ENCODE measurements around the gene PRSS2.

The PRSS2 gene

DNA sequence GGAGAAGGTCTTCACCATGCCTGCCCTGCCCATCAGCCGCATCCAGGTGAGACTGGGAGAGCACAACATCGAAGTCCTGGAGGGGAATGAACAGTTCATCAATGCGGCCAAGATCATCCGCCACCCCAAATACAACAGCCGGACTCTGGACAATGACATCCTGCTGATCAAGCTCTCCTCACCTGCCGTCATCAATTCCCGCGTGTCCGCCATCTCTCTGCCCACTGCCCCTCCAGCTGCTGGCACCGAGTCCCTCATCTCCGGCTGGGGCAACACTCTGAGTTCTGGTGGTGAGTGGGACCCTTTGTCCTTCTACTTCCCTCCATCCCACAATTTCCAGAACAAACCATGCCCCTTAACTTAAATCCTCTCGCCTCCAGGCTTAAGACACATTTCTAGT lies 2.5 kb downstream of the PRSS2 start:
- no peak for TF ChIP-seq SIN3A (IDR thresholded peaks at IDR 0.05; ENCODE audit: borderline replicate concordance, insufficient read depth, low read length)
- no peak for TF ChIP-seq FOXP2 (optimal IDR thresholded peaks at IDR 0.05; ENCODE audit: borderline replicate concordance, extremely low read depth, extremely low read length, insufficient read depth)
- no peak for TF ChIP-seq TAF1 (IDR thresholded peaks at IDR 0.05; ENCODE audit: borderline replicate concordance, insufficient read depth, low read length)
- TF ChIP-seq, protein P1, sequence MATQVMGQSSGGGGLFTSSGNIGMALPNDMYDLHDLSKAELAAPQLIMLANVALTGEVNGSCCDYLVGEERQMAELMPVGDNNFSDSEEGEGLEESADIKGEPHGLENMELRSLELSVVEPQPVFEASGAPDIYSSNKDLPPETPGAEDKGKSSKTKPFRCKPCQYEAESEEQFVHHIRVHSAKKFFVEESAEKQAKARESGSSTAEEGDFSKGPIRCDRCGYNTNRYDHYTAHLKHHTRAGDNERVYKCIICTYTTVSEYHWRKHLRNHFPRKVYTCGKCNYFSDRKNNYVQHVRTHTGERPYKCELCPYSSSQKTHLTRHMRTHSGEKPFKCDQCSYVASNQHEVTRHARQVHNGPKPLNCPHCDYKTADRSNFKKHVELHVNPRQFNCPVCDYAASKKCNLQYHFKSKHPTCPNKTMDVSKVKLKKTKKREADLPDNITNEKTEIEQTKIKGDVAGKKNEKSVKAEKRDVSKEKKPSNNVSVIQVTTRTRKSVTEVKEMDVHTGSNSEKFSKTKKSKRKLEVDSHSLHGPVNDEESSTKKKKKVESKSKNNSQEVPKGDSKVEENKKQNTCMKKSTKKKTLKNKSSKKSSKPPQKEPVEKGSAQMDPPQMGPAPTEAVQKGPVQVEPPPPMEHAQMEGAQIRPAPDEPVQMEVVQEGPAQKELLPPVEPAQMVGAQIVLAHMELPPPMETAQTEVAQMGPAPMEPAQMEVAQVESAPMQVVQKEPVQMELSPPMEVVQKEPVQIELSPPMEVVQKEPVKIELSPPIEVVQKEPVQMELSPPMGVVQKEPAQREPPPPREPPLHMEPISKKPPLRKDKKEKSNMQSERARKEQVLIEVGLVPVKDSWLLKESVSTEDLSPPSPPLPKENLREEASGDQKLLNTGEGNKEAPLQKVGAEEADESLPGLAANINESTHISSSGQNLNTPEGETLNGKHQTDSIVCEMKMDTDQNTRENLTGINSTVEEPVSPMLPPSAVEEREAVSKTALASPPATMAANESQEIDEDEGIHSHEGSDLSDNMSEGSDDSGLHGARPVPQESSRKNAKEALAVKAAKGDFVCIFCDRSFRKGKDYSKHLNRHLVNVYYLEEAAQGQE (IDR thresholded peaks at IDR 0.05; ENCODE audit: insufficient read depth in 1 of 2, low read depth in 2 of 2, low read length in 2 of 2) = no peak
- TF ChIP-seq POLR2AphosphoS5 (IDR thresholded peaks at IDR 0.05; ENCODE audit: low read depth, low read length) = no peak

DNA sequence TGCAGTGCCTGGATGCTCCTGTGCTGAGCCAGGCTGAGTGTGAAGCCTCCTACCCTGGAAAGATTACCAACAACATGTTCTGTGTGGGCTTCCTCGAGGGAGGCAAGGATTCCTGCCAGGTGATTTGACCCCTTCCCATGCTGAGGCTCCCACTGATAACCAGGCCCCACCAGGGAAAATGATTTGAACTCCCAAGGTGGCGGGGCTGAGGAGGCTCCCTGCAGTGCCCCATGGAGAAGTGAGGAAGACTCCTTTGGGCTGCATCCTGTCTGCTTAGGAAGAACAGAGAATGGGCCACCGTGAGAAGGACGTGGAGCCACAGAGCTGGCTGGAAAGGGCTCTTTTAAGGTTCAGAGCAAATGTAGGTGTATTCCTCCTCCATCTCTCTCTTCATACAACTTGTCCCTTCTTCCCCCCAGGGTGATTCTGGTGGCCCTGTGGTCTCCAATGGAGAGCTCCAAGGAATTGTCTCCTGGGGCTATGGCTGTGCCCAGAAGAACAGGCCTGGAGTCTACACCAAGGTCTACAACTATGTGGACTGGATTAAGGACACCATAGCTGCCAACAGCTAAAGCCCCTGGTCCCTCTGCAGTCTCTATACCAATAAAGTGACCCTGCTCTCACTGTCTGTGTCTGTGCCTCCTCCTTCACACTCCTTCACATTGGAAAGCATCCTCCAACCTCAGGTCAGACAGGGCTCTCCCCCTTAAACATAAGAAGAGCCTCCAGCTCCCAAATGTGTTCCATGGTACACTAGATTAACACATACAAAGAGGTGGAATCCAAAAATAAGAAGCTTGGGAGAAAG lies 3.4 kb downstream of the PRSS2 start:
- TF ChIP-seq, protein P1 (IDR thresholded peaks at IDR 0.05; ENCODE audit: insufficient read depth in 1 of 2, low read depth in 2 of 2, low read length in 2 of 2) = no peak
- TF ChIP-seq TAF1 (IDR thresholded peaks at IDR 0.05; ENCODE audit: borderline replicate concordance, insufficient read depth, low read length) (no peak), SIN3A (IDR thresholded peaks at IDR 0.05; ENCODE audit: borderline replicate concordance, insufficient read depth, low read length) (no peak), POLR2AphosphoS5 (IDR thresholded peaks at IDR 0.05; ENCODE audit: low read depth, low read length) (no peak), FOXP2 (optimal IDR thresholded peaks at IDR 0.05; ENCODE audit: borderline replicate concordance, extremely low read depth, extremely low read length, insufficient read depth) (no peak)

DNA sequence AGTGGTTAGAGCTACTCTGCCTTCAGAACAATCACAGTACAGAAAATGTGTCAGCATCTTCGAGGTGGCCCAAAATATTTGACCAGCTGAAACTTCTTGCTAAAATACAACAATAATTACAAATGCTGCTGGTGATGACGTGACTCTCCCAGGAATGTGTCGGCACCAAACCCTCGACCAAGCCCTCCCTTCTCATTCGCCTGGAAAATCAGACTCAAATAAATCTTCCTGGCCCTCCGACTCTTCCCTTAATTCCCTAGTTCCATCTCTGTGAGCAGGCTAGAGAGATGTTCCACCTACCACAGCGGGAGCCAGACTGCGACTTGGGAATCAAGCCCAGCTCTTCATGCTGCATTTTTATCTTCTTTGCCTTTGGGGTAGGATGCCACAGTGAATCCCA lies 4.1 kb downstream of the PRSS2 start:
- no peak for TF ChIP-seq FOXP2 (optimal IDR thresholded peaks at IDR 0.05; ENCODE audit: borderline replicate concordance, extremely low read depth, extremely low read length, insufficient read depth)
- no peak for TF ChIP-seq POLR2AphosphoS5 (IDR thresholded peaks at IDR 0.05; ENCODE audit: low read depth, low read length)
- TF ChIP-seq SIN3A (IDR thresholded peaks at IDR 0.05; ENCODE audit: borderline replicate concordance, insufficient read depth, low read length) = no peak
- TF ChIP-seq, protein P1 (IDR thresholded peaks at IDR 0.05; ENCODE audit: insufficient read depth in 1 of 2, low read depth in 2 of 2, low read length in 2 of 2) = no peak
- no peak for TF ChIP-seq TAF1 (IDR thresholded peaks at IDR 0.05; ENCODE audit: borderline replicate concordance, insufficient read depth, low read length)

DNA sequence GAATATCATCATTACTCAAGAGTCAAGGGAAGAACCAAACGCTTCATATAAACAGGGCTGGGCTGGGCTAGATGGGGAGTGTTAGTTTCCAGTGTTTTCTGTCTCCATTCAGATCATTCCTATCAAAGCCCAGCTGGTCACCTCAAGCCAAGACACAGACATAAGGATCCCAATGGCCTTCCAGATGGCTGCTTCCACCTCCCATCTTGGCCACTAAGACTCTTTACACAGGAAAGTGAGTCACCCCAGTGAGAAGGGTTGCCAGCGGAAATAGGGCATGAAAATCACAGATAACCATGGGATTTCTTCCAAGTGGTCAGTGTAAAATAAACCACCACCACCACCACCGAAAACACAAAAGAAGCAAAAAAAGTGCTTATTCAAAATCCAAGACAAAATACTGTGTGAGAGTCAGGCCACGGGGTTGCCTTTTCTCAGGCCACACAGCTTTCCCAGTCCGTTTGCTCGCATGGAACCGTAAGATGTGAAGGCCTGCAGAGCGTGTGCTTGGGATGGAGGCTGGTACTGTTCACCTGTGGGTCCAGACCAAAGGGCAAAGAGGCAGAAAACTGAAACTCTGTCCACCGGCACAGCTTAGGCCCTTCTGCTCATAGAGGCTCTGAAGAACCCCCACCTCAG lies 5.6 kb downstream of the PRSS2 start:
- TF ChIP-seq, protein P1 (IDR thresholded peaks at IDR 0.05; ENCODE audit: insufficient read depth in 1 of 2, low read depth in 2 of 2, low read length in 2 of 2) = no peak
- TF ChIP-seq SIN3A (IDR thresholded peaks at IDR 0.05; ENCODE audit: borderline replicate concordance, insufficient read depth, low read length) (no peak), TAF1 (IDR thresholded peaks at IDR 0.05; ENCODE audit: borderline replicate concordance, insufficient read depth, low read length) (no peak), FOXP2 (optimal IDR thresholded peaks at IDR 0.05; ENCODE audit: borderline replicate concordance, extremely low read depth, extremely low read length, insufficient read depth) (no peak), POLR2AphosphoS5 (IDR thresholded peaks at IDR 0.05; ENCODE audit: low read depth, low read length) (no peak)
